Measurements from ENCODE around the gene ICAM3.

Gene ICAM3

DNA sequence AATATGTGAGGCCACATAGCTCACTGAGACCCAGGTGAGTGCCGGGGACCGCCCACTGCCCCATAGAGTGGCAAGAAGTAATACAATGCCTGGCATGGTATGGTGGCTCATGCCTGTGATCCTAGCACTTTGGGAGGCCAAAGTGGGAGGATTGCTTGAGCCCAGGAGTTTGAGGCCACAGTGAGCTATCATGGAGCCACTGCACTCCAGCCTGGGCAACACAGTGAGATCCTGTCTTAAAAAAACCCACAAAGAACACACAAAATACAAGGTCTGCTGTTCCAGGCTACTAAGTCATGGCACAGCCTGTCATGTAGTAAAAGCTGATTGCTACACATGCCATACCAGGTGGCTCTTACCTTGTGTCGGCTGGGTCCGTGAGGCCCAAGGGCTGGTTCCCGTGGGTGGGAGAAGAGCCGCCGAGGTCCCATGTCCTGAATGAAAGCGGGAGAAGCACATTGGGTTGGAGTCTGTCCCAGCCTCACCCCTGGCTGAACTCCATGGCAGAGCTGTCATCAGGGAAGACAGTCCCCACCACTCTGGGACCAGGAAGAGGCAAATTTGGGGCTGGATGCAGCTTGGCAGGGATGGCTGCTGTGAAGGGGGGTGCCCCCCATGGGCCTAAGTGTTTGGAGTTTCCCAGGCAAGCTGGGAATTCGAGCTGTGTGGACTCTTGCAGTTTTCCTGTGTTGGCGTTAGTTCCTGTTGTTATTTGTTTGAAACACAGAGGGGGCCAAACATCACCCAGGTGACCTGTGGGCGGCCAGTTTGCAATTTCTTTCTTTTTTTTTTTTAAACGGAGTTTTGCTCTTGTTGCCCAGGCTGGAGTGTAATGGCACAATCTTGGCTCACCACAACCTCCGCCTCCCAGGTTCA, 20.4 kb downstream of the ICAM3 start:
- no peak for DNase-seq

DNA sequence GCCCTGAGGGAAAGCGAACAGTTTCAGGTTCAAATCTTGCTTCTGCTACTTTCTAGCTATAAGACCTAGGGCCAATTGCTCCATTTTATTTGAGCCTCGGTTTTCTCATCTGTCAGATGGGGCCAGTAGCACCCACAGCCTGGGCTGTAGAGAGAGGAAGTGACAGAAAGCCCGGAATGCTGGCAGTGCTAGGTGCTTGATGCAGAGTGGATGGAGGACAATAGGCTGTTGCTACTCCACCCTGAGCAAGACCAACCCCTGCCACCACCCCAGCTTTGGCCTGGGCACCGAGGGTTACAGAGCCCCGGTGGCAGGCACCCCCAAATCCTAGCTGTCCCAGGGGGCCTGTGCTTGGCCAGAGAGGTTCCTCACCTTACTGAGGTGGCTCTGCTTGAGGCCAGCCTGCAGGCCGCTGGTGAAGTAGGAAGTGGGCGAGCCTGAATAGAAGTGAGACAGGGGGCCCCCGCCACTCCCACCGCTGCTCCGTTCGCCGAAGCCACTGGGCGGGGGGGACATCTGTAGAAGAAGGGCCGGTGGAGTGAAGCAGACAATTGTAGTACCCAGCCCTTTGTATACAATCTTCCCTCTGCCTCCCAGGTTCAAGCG, 21.5 kb downstream of the ICAM3 start:
- DNase-seq = no peak

DNA sequence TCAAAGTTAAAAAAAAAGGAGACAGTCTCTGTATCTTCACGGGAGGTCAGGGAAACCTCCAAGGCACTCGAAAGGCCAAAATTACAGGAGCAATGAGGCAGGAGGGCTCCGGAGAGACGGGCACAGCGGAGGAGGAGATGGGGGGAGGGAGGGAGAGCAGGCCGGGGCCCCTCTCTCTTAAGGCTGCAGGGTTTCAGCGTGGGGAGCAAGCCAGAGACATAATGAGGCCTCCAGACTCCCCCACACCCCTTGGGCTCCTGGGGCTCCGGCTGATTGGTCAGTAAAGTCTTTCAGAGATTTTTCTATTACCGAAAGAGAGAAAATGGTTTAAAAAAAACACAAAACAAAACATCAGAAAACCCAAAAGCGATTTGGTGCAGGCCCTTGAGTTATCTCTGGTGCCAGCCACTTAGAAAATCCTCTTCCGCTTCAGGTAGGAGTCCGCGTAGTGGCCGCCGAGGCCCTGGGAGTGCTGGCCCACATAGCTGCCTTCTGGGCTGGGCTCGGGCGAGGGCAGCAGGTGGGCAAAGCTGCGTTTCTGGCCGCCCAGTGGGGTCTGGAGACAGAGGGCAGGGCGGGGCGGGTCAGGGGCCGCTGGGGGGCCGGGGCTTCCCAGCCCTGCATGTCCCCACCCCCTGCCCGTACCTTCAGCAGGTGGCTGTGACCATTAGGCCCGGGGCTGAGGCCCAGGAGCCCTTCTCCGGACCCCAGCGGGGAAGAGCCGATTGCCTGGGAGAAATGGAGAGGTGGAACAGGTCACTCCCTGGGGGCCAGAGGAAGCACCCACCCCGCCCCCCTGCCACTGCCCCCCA, 22.2 kb downstream of the ICAM3 start:
- DNase-seq = no peak

DNA sequence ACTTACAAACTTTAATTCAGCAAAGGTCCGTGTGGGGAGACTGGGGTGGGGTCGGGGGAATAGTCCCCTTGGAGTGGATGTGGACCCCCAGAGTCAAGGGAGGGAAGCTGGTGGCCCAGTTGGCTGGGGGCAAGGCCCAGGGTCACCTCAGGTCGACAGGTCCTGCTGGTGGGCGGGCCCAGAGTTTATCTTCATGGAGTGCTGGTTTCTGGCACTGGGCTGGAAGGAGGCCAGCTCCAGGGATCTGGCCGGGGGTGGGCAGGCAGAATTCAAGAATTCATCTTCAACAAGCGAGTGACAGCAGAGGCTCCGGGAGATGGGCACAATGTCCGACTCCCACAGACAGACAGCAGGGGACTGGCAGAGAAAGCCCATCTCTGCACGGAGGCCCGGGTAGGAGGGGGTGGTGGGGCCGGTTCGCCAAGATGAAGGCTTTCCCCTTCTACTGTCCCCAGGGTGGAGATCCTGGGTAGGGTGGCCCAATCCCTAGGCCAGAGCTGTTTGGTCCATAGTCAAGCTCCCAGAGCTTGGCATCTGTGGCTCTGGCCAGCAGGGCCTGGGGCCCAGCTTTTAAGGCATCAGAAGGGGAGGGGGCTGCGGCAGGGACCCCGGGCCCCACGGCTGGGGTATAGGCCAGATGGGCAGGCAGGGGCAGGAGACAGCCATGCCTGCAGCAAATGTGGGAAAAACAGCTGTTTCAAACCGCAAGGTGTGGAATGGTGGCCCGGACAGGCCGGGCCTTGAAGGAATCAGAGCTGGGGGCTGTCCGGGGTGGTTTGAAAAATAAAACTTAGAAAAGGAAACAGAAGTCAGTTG, 23.0 kb downstream of the ICAM3 start:
- DNase-seq = no peak

DNA sequence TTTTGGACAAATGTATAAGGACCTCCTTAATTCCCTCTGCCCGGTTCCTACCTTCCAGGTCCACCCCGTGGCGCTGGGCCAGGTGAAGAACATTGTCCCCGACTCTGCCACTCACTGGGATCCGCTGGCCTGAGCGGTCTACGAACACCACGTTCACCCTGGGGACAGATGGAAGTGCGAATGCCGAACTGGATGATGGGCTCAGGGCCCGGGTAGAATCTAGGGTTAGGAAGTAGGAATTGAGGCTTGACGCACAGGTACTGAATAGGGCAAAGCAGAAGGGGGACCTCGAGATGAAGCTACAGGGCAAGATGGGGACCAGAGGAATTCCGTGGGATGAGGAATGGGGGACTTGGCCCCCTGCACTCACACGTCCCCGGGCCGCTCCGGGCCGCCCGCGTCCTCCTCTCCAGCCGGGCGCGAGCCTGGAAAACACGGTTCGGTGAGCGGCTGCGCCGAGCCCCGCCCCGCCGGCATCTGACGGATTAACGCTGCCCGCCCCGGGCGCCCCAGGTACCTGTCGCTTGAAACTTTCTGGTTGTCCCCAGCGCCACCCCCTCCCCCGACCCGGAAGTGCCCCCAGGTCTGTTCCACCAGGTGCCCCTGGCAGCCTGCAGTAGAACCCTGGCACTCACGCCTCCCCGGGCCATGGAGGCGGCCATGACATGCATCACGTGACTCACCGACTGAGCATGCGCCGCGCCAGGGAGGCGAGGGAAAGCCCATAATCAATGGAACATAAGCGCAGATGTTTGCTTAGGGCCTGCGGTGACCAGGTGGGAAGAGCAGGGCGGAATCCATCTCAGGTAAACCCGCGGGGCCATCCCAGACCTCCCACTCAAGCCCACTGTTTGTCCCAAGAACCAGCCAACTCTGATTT, 23.8 kb downstream of the ICAM3 start, which contains the start of gene FDX2:
Gene FDX2, minus strand, starts transcription at position 681 of the 880 bp plus-strand sequence. Its CDS starts 19 bp downstream, at position 662.
- DNase-seq = peak; percentile 44

DNA sequence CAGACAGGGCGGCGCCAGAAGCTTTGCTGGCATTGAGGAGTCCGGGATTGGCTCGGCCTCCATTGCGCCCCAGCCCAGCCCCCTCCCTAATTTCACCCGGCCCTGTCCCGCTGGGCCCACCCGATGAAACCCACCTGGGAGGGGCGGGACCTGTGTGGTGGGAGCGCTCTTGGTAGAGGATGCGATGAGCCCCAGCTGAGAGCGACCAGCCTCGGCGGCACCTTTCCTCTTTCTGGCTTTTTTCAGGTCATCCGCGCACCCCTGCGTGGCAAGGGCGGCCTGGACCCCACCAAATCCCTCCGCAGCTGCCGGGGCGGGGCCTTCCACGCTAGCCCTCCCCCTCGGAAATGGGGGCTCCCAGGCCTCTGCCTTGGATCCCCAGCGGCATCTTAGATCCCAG, 30.0 kb downstream of the ICAM3 start, which contains the start of gene ZGLP1:
Gene ZGLP1, minus strand, starts transcription at position 393 of the 400 bp plus-strand sequence.
- DNase-seq = no peak

DNA sequence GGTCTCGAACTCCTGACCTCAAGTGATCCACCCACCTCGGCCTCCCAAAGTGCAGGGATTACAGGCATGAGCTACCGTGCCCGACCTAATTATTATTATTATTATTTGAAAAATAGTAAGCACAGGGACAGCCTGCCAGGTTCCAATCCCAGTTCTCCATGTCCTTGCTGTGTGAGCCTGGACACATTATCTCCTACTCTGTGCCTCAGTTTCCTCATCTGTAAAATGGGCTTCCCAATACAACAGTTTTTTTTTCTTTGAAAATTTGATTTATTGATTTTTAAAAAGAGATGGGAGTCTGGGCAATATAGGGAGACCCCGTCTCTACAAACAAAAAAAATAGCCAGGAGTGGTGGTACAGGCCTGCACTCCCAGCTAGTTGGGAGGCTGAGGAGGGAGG, 33.1 kb downstream of the ICAM3 start:
- DNase-seq = no peak

DNA sequence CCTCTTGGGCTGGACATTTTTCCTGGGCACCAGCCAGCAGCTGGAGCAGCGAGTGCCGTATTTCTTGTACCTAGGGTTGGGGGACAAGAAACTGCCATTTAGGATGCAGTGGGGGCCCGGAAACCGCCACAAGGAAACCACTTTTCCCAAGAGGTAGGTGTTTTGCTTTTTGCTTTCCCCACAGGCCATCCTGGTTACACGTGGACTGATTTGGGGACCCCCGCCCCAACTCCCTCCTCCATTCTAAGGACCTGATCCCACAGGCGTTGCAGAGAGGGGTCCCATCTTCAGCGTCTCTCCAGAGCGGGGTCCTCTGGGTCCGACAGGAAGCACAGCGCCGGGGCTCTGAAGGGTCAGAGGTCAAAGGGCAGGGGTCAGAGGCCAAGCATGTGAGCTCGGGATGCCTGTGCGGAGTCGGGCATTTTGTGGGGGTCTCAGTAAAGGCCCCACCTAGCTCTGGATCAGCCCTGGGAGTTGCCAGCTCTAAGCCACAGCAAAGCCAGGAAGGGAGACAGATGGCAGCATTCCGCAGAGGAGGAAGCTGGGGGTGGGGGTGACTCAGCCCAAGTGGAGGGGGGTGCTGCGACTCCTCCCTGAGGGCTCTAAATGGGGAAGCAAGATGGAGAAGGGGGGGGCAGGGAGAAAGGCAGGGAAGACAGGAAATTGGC, 34.2 kb downstream of the ICAM3 start:
- DNase-seq = no peak

DNA sequence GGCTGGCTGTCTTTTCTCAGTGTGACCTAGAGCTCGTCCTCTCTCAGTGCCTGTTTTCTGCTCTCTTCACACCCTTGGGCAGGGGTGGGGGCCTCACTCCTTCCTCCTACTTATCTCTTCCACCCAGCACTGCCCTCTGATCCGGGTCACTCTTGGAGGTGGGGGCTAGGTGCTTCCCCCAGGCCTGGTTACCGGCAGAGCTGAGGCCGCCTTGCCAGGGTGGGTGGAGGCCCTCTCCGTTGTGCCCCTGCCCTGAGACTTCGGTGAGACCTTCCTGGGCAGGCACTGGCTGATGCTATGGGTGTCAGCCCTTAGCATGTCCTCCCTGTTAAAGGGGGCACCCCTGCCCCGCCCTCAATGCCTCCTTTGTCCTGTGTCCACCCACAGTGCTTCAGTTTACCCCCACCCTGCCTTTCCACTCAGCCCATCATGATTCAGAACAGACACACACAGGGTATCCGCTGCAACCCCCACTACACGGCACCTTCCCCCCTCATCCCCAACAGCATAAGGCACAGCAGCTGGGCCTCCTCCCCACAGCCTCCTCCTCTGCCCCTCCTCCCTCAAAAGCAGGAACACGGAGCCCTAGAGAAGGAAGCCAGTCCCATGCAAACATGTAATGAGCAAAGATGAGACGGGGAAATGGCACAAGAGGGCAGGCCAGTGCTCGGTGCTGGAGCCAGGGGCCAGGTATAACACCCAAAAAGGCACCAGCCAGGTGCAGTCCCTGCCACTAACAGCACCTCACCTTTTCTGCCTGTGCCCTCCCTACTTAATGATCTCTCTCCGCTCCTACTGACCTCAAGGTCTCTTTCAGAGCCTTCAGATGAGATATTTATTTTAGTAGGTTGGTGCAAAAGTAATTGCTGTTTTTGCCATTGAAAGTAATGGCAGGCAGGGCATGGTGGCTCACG, 39.6 kb downstream of the ICAM3 start:
- no peak for DNase-seq

DNA sequence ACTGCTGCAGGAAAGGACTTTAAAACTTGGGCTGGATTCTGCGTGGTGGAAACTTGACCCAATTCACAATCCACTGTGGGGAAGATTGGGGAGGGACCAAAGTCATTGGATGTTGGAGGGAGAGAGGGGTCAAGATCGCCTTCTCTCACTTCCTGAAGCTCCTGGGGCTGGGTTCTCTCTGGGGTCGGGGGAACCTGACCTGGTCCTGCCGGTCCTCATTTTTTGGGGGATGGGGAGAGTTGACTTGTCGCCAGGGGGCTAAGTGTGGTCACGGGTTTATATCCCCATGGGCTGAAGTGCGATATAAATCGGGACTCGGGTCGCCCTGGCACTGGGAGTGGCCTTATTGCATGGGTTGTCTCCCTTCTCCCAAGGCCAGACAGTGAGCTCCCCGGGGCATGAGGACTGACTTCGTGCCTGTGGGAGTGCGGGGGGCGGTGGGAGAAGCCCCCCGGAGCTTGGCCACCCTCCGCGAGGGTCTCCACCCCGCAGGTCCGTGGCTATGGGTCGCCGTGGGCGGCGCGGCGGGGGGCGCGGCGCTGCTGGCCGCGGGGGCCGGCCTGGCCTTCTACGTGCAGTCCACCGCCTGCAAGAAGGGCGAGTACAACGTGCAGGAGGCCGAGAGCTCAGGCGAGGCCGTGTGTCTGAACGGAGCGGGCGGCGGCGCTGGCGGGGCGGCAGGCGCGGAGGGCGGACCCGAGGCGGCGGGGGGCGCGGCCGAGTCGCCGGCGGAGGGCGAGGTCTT, 43.4 kb downstream of the ICAM3 start:
- no peak for DNase-seq

DNA sequence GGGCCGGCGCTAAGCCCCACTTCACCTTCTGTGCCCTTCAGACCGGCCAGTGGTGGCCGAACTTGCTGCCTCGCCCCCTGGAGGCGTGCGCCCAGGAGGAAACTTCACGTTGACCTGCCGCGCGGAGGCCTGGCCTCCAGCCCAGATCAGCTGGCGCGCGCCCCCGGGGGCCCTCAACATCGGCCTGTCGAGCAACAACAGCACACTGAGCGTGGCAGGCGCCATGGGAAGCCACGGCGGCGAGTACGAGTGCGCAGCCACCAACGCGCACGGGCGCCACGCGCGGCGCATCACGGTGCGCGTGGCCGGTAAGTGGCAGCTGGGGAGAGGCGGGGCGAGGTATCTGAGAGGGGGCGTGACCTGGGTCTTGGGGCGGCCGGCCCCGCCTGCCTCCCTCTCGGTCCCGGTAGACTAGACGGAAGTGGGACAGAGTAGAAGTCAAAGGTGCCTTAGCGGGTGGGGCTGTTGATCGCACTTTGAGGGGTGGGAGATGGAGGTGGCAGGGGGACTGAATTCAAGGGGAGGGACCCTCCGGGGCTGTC, 44.0 kb downstream of the ICAM3 start:
- DNase-seq = no peak

DNA sequence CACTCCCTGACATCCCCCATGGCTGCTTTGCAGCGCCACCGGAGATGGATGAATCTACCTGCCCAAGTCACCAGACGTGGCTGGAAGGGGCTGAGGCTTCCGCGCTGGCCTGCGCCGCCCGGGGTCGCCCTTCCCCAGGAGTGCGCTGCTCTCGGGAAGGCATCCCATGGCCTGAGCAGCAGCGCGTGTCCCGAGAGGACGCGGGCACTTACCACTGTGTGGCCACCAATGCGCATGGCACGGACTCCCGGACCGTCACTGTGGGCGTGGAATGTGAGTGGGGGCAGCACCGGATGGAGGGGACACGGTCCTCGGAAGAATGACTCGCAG, 45.1 kb downstream of the ICAM3 start:
- DNase-seq = no peak

DNA sequence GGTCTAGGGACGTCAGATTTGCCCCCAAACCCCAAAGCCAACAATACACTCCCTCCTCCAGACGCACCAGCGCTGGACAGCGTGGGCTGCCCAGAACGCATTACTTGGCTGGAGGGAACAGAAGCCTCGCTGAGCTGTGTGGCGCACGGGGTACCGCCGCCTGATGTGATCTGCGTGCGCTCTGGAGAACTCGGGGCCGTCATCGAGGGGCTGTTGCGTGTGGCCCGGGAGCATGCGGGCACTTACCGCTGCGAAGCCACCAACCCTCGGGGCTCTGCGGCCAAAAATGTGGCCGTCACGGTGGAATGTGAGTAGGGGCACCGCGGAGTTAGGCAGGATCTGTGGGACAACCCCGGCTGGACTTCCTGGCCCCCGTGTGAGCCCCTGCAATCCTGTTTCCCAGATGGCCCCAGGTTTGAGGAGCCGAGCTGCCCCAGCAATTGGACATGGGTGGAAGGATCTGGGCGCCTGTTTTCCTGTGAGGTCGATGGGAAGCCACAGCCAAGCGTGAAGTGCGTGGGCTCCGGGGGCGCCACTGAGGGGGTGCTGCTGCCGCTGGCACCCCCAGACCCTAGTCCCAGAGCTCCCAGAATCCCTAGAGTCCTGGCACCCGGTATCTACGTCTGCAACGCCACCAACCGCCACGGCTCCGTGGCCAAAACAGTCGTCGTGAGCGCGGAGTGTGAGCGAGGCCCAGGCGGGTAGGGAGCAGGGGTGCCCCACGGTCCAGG, 45.6 kb downstream of the ICAM3 start:
- no peak for DNase-seq

DNA sequence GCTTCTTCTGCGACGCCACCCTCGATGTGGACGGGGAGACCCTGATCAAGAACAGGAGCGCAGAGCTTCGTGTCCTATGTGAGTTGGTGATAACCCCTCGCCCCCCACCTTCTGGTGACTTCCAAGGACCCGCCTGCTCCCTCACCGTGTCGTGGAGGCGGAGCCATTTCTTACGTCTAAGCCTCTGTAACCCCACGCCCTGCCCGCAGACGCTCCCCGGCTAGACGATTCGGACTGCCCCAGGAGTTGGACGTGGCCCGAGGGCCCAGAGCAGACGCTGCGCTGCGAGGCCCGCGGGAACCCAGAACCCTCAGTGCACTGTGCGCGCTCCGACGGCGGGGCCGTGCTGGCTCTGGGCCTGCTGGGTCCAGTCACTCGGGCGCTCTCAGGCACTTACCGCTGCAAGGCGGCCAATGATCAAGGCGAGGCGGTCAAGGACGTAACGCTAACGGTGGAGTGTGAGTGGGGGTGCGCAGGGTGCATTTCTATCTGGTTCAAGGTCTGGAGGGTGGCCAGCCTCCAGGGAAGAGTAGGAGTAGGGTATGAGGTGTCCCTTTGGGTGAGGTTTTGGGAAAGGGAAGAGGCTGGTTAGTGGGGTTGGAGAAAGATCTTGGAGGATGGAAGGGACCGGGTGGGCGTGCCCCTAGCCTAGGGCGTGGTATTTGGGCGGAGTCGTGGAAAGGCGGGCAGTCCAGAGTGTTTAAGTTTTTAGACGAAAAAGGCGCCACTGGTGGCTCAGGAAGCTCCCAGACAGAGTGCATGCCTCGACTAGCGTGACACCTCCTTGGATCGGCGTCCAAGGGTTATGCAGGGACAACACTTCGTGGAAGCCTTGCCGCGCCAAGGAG, 46.4 kb downstream of the ICAM3 start:
- no peak for DNase-seq

DNA sequence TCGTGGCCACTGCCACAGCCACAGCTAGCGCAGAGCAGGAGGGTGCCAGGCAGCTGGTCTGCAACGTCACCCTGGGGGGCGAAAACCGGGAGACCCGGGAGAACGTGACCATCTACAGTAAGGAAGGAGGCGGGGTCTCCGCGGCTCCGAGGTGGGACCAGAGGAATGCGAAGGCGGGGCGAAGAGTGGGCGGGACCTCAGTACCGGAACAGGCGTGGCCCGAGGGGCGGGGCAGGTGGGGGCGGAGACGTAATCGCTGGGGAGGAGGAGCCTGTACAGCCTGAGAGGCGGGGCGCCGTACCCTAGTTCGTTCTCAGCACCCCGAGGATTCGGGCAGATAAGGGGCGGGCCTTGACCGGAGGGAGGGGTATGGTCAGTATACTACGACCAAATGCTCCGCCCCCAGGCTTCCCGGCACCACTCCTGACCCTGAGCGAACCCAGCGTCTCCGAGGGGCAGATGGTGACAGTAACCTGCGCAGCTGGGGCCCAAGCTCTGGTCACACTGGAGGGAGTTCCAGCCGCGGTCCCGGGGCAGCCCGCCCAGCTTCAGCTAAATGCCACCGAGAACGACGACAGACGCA, 47.1 kb downstream of the ICAM3 start:
- DNase-seq = no peak

DNA sequence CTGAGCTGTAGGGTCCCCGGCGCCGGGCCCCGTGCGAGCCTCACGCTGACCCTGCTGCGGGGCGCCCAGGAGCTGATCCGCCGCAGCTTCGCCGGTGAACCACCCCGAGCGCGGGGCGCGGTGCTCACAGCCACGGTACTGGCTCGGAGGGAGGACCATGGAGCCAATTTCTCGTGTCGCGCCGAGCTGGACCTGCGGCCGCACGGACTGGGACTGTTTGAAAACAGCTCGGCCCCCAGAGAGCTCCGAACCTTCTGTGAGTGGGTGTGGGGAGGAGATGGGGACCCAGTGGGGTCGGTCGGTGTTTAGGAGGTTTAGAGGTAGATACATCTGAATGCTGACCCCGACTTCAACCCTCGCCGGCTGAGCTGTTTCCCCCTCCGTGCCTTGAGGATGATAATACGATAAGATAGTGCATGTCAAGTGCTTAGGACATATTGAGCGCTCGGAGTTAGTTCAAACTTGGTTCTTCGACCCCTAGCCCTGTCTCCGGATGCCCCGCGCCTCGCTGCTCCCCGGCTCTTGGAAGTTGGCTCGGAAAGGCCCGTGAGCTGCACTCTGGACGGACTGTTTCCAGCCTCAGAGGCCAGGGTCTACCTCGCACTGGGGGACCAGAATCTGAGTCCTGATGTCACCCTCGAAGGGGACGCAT, 47.7 kb downstream of the ICAM3 start:
- no peak for DNase-seq

Measured in GOT3 (cell line).